ENCODE measurements around the gene LYSMD4.

- TF ChIP-seq, protein P1, sequence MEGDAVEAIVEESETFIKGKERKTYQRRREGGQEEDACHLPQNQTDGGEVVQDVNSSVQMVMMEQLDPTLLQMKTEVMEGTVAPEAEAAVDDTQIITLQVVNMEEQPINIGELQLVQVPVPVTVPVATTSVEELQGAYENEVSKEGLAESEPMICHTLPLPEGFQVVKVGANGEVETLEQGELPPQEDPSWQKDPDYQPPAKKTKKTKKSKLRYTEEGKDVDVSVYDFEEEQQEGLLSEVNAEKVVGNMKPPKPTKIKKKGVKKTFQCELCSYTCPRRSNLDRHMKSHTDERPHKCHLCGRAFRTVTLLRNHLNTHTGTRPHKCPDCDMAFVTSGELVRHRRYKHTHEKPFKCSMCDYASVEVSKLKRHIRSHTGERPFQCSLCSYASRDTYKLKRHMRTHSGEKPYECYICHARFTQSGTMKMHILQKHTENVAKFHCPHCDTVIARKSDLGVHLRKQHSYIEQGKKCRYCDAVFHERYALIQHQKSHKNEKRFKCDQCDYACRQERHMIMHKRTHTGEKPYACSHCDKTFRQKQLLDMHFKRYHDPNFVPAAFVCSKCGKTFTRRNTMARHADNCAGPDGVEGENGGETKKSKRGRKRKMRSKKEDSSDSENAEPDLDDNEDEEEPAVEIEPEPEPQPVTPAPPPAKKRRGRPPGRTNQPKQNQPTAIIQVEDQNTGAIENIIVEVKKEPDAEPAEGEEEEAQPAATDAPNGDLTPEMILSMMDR (IDR thresholded peaks at IDR 0.05), result no peak
- no peak for TF ChIP-seq POLR2A (IDR thresholded peaks at IDR 0.05)
Observed at GRCh38 chr15:99728916-99729315, 4.3 kb downstream of the LYSMD4 start.

Data from uterus (tissue), 2 donors.